IPS-NIHi11 (cell line): ENCODE measurements around the gene TMEM217.

Experiments used
- DNase-seq: peaks from one replicate; pipeline ENCODE4 v3.0.0; 2012; ENCODE audit warnings: mixed read lengths, low spot score

Gene TMEM217

GRCh38 chr6:37244430-37245310 lies 13.3 kb downstream of the TMEM217 start:
- DNase-seq: peak; percentile 15

DNA sequence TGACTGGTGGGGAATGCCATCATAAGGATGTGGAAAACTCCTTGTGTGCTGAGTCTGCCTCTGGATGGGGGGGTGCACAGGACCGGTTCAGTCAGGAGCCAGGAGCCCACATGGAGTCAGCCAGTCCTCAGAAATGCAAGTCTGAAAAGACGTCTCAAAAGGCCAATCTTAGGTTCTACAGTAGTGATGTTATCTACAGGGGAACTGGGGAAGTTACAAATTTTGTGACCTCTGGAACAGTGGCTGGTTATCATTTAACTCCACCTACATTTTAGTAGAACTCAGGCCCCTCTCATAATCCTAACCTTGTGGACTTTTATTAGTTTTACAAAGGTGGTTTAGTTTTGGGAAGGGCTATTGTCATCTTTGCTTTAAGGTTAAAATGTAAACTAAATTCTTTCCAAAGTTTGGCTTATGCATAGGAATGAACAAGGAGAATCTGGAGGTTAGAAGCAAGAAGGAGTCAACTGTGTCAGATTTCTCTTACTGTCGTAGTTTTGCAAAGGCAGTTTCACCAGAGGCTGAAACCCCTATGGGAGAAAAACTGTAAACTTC lies 14.1 kb downstream of the TMEM217 start:
- DNase-seq: no peak

DNA sequence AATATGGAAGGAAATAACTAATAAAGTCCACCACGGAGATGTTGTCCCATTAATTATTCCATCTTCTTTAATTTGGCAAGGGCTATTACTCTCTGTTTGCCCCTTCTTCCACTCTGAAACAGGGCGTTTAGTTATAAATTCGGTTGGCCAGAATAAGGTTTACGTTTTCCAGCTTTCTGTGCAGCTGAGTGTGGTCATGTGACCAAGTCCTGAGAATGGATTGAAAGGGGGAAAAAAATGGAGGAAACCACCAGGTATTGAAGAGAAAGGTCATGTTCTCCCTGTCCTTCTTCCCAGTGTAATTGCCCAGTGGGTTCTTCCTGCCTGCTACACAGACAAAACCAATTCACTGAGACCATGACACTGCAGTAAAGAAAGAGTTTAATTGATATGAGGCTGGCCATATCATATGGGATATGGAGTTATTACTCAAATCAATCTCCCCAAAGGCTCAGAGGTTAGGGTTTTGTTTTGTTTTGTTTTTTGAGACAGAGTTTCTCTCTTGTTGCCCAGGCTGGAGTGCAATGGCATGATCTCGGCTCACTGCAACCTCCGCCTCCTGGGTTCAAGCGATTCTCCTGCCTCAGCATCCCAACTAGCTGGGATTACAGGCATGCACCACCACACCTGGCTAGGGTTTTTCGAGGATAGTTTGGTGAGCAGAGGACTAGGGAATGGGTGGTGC lies 14.7 kb downstream of the TMEM217 start:
- no peak for DNase-seq

DNA sequence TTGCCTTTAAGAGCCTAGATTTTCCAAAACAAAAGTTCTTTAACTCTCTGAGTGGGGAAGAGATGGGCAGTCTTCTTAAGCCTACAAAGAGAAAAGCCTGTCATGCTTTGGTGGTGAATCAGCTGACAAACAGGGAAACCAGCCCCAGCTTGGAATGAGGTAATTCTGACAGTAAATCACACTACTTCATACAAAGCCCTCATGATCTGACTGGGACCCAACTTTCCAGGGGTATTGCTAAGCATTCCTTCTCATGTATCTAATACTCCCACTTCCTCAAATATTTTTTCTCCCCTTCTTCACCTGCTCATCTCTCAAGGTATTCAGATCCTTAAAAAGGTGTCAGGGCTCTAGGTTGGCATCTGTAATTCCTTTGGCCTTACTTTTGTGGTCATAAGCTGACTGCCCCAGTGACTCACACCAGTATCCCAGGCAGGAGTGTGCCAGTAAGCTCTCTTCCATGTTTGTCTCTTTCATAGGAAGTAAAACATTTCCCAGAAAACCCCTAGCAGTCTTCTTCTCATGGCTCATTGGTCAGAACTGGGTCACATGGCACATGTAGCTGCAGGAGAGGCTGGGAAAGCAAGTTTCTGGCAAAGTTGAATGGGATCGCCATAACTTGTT lies 15.4 kb downstream of the TMEM217 start:
- DNase-seq: peak; percentile 12

- DNase-seq: no peak
Observed at GRCh38 chr6:37241775-37242428, 16.0 kb downstream of the TMEM217 start.

DNA sequence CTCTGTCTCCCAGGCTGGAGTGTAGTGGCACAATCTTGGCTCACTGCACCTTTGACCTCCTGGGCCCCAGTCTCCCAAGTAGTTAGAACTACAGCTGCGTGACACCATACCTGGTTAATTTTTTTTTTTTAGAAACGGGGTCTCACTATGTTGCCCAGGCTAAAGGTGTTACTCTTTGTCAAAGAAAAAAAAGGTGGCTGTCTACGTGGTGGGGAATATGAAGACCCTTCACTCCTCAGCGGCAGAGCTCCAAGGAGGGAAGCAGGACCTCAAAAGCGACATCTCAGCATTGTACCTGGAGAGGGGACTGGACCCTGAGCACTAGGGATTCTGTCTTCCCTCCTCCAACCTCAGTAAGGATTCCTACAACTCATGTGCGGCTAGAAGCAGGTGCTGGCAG lies 16.8 kb downstream of the TMEM217 start:
- DNase-seq: no peak

DNA sequence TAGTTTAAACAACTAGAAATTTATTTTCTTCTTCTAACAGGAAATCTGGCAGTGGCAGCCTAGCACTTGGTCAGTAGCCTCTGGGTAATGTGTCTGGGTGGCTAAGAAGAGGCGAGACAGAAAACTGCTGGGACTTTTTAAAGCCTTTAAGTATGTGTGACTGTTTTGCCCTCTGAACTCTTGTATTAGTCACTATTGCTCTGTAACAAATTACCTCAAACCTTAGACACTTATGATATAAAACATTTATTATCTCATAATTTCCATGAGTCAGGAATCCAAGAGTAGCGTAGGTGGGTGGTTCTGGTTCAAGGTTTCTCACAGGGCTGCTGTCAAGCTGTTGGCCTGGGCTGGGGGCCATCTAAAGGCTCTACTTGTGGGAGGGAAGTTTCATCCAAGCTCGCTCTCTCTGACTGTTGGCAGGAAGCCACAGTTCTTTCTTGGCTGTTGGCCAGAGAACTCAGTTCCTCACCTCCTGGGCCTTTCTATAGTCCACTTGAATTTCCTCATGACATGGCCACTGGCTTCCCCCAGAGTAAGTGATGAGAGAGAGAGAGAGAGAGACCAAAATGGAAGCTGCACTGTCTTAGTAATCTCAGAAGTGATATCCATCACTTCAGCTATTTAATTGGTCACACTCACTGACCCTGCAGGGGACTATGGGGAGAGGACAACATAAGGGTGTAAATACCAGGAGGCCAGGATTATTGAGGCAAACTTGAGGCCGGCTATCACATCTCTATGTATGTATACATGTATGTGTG lies 17.8 kb downstream of the TMEM217 start:
- peak; percentile 14 for DNase-seq

GRCh38 chr6:37239526-37239925 lies 18.4 kb downstream of the TMEM217 start:
- no peak for DNase-seq

DNA sequence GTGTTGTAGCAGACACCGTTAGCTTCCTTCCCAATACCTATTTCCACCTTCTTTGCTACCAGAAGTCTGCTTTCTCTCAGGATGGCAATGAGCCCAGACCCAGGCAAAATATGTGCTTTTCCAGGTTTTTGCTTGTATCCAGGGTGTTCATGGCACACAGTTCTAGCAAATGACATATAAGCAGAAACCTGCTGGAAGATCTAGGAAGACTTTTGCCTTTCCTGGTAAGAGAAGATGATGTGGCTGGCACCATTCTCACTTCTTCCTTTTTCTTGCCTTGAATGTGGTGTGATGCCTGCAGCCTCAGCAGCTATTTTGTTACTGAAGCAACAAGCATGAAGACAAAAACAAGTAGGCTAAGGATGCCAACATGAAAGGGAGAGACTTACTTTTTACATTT lies 19.6 kb downstream of the TMEM217 start:
- no peak for DNase-seq

DNA sequence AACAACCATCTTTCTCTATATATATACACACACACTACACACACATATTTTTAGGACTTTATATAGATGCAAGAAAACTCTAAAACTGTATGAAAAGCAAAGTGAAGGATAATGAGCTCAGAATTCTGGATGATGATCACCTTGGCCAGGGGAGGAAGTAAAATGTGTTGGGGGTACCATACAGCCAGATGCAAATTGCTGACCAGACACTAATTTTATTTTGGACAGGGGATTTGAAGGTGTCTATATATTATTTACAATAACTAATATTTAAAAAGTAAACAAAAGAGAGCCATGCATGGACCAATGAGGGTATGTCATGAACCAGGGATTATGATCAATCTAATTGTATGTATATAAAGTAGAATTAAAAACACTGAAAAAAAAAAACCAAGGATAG lies 20.2 kb downstream of the TMEM217 start:
- no peak for DNase-seq

- no peak for DNase-seq
Observed at GRCh38 chr6:37236921-37237320, 21.0 kb downstream of the TMEM217 start.

- DNase-seq: no peak
Observed at GRCh38 chr6:37233541-37233940, 24.4 kb downstream of the TMEM217 start.

DNA sequence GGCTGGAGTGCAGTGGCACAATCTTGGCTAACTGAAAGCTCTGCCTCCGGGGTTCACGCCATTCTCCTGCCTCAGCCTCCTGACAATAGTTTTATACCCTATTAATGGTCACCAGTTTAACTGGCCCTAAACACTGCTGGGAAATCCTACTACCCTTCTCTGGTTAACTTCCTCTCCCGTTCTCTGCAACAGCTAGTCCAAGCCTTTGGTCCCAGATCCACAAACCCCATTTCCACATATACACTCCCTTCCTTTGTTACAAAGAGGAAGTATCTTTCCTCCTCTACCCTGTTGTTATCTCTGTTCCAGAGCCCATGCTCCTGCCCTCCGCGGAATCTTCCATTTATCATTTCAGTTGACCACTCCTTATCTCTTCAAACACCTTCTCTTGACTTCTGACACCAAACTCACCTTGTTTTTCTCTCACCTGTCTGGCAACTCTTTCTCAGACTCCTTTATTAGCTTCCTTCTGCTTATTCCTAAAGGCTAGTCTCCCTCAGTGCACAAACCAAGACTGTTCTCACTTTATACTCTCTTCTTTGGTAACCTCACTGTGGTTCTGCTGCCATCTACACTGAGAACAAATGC lies 25.4 kb downstream of the TMEM217 start:
- DNase-seq: no peak

- no peak for DNase-seq
Observed at GRCh38 chr6:37230104-37230503, 27.8 kb downstream of the TMEM217 start.

DNA sequence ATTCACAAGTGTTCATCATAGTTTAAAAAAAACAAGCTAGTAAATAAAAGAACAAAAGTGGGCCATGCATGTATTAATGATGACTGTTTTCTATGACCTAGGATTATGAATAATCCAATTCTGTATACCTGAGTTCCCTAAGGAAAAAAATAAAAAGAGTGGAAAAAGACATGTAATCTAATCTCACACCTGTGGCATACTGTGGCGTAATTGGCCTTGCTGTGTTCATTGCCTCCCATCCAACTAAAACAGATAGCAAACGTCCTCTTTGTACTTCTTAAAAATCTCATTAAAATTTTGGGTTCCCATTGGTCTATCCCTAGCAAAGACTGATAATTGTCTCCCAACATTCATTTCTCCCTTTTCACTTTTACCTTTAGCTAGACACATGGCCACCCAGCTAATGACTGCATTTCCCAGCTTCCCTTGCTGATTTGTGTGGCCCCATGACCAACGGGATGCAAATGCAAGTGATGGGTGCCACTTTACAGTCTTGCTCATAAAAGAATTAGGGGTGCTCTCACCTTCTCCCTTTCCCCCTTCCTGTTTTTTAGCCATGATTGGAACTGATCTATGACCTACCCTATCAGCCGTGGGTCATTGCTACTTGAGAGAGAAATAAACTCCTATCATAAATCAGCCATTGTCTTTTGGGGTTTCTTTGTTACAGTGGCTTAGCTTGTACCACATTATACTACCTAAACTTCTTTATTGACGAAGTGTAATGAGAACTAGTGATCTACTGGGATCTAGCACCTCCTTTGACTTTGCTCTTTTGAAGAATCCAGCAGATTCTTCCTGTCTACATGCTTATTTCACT lies 32.4 kb downstream of the TMEM217 start:
- DNase-seq: no peak

DNA sequence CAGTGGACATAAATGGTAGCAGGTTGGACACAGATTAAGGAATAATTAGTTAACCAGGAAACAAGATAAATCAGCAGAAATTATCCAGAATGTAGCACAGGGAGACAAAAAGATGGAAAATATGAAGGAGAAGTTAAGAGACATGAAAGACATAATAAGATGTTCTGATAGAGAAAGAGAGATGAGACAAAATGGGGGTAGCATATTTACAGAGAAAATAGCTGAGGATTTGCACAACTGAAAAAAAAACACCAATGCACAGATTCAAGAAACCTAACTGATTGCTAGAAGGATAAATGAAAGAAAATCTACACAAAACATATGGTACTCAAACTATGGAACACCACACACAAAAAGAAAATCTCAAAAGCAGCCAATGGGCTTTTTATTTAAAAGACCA lies 35.0 kb downstream of the TMEM217 start:
- no peak for DNase-seq

- peak; percentile 93 for DNase-seq
Observed at GRCh38 chr6:37222125-37222967, 35.6 kb downstream of the TMEM217 start.

GRCh38 chr6:37221585-37222124 lies 36.3 kb downstream of the TMEM217 start:
- DNase-seq: no peak

GRCh38 chr6:37218511-37218910 lies 39.4 kb downstream of the TMEM217 start:
- no peak for DNase-seq
